ENCODE results near the gene DHRSX. TPM values are rescaled to one million over a fixed set of nuclear protein-coding genes. Genes with fewer than 3 reads are reported as not detected.
"Not testable (repeated sequence)": the region's sequence is repeated elsewhere in the genome, so short reads cannot be mapped to it uniquely, and the experiment has no call there.

Gene DHRSX
- polyA plus RNA-seq, 3 donors: 12.9 to 33.2 (median 28.3) TPM

- peak; percentile 85 to 99 (median 88) for DNase-seq
- Histone ChIP-seq H3K36me3 (replicated peaks in 1 of 2; ENCODE audit: control insufficient read depth in 1 of 2, insufficient read depth in 2 of 2, low read length in 2 of 2) (no peaks in the 10 kb centered on the region), H3K9me3 (replicated peaks in 1 of 2; ENCODE audit: control insufficient read depth in 1 of 2, insufficient read depth in 1 of 2, low read length in 2 of 2) (no peaks in the 10 kb centered on the region), H3K4me1 (ENCODE audit: control insufficient read depth in 1 of 2, insufficient read depth in 2 of 2, low read length in 2 of 2) (peaks cover 21% of the 10 kb centered on the region in 2 donors), H3K4me3 (replicated peaks in 1 of 3; ENCODE audit: low read depth in 2 of 3, low read length in 3 of 3) (no peak overlapping the region), H3K27ac (ENCODE audit: low read depth in 1 of 2, low read length in 2 of 2) (peak overlapping the region; percentile 86 to 91), H2AFZ (ENCODE audit: insufficient read depth, low read depth, low read length, poor library complexity, severe bottlenecking) (peak overlapping the region; percentile 35), H3K79me2 (ENCODE audit: insufficient read depth, low read length) (no peaks in the 10 kb centered on the region), H3K4me2 (replicated peaks; ENCODE audit: extremely low read depth, low read length, poor library complexity, severe bottlenecking) (peak overlapping the region; percentile 8), H4K20me1 (ENCODE audit: insufficient read depth, low read length) (no peaks in the 10 kb centered on the region), H3K9ac (ENCODE audit: insufficient read depth, low read length, poor library complexity, severe bottlenecking) (no peak overlapping the region), H3K27me3 (ENCODE audit: control insufficient read depth in 2 of 2, insufficient read depth in 2 of 2, low read length in 2 of 2) (no peaks in the 10 kb centered on the region)
- H3K27me3 Mint-ChIP-seq (ENCODE audit: low read depth in 3 of 3): peaks cover 2 to 3% (median 2%) of the 10 kb centered on the region in 3 donors
- no peak for TF ChIP-seq CTCF (IDR thresholded peaks at IDR 0.05)
- H3K4me3 Mint-ChIP-seq: no peak overlapping the region
- intact Hi-C loops (cut with micrococcal nuclease): no loop called here
- peaks cover 0 to 2% (median 0%) of the 10 kb centered on the region in 7 donors for H3K9me3 Mint-ChIP-seq
- 0% methylated on average over 6 of the region's 15 CpGs for WGBS (ENCODE audit: insufficient coverage)
- no peaks in the 10 kb centered on the region for H3K36me3 Mint-ChIP-seq
- peaks cover 2% of the 10 kb centered on the region for H3K4me1 Mint-ChIP-seq
- peak overlapping the region in 4 of 7 donors; percentile 79 to 94 (median 86) for H3K27ac Mint-ChIP-seq
Measured at GRCh38 chrX:2521092-2521926, 20.5 kb upstream of the DHRSX start.

- Histone ChIP-seq H4K20me1 (ENCODE audit: insufficient read depth, low read length) (no peaks in the 10 kb centered on the region), H2AFZ (ENCODE audit: insufficient read depth, low read depth, low read length, poor library complexity, severe bottlenecking) (no peak overlapping the region), H3K4me2 (replicated peaks; ENCODE audit: extremely low read depth, low read length, poor library complexity, severe bottlenecking) (no peak overlapping the region), H3K9me3 (replicated peaks in 1 of 2; ENCODE audit: control insufficient read depth in 1 of 2, insufficient read depth in 1 of 2, low read length in 2 of 2) (no peaks in the 10 kb centered on the region), H3K27me3 (ENCODE audit: control insufficient read depth in 2 of 2, insufficient read depth in 2 of 2, low read length in 2 of 2) (no peaks in the 10 kb centered on the region), H3K4me3 (replicated peaks in 1 of 3; ENCODE audit: low read depth in 2 of 3, low read length in 3 of 3) (no peak overlapping the region), H3K27ac (ENCODE audit: low read depth in 1 of 2, low read length in 2 of 2) (peak overlapping the region in 1 of 2 donors; percentile 86), H3K9ac (ENCODE audit: insufficient read depth, low read length, poor library complexity, severe bottlenecking) (no peak overlapping the region), H3K4me1 (ENCODE audit: control insufficient read depth in 1 of 2, insufficient read depth in 2 of 2, low read length in 2 of 2) (peaks cover 21% of the 10 kb centered on the region in 2 donors), H3K36me3 (replicated peaks in 1 of 2; ENCODE audit: control insufficient read depth in 1 of 2, insufficient read depth in 2 of 2, low read length in 2 of 2) (no peaks in the 10 kb centered on the region), H3K79me2 (ENCODE audit: insufficient read depth, low read length) (no peaks in the 10 kb centered on the region)
- WGBS (ENCODE audit: insufficient coverage): 98% methylated on average over 8 of the region's 8 CpGs
- Mint-ChIP-seq H3K36me3 (no peaks in the 10 kb centered on the region), H3K4me1 (peaks cover 2% of the 10 kb centered on the region), H3K9me3 (peaks cover 0 to 1% (median 0%) of the 10 kb centered on the region in 7 donors), H3K27me3 (ENCODE audit: low read depth in 3 of 3) (peaks cover 2 to 3% (median 2%) of the 10 kb centered on the region in 3 donors), H3K4me3 (no peak overlapping the region), H3K27ac (no peak overlapping the region)
- no peak for TF ChIP-seq CTCF (IDR thresholded peaks at IDR 0.05)
- peak in 1 of 3 donors; percentile 33 for DNase-seq
- intact Hi-C loops (cut with micrococcal nuclease): no loop called here
Measured at GRCh38 chrX:2520539-2520938, 19.8 kb upstream of the DHRSX start.

DNA sequence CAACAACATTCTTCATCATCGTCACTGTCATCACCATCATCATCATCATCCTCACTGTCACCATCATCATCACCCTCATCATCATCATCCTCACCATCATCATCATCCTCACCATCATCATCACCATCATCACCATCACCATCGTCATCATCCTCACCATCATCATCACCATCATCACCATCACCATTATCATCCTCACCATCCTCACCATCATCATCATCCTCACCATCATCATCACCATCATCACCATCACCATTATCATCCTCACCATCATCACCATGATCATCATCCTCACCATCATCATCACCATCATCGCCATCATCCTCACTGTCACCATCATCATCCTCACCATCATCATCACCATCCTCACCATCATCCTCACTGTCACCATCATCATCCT lies 18.9 kb upstream of the DHRSX start:
- H3K4me2 ChIP-seq (replicated peaks; ENCODE audit: extremely low read depth, low read length, poor library complexity, severe bottlenecking); H3K79me2 ChIP-seq (ENCODE audit: insufficient read depth, low read length); DNase-seq; H3K27ac Mint-ChIP-seq; H3K27me3 ChIP-seq (ENCODE audit: control insufficient read depth in 2 of 2, insufficient read depth in 2 of 2, low read length in 2 of 2); H3K4me3 Mint-ChIP-seq; H3K9me3 Mint-ChIP-seq; intact Hi-C loops (cut with micrococcal nuclease); H3K4me1 Mint-ChIP-seq; H3K9ac ChIP-seq (ENCODE audit: insufficient read depth, low read length, poor library complexity, severe bottlenecking); H4K20me1 ChIP-seq (ENCODE audit: insufficient read depth, low read length); H3K36me3 Mint-ChIP-seq; H3K4me3 ChIP-seq (replicated peaks in 1 of 3; ENCODE audit: low read depth in 2 of 3, low read length in 3 of 3); H3K36me3 ChIP-seq (replicated peaks in 1 of 2; ENCODE audit: control insufficient read depth in 1 of 2, insufficient read depth in 2 of 2, low read length in 2 of 2); H2AFZ ChIP-seq (ENCODE audit: insufficient read depth, low read depth, low read length, poor library complexity, severe bottlenecking); H3K27me3 Mint-ChIP-seq (ENCODE audit: low read depth in 3 of 3); H3K27ac ChIP-seq (ENCODE audit: low read depth in 1 of 2, low read length in 2 of 2); H3K9me3 ChIP-seq (replicated peaks in 1 of 2; ENCODE audit: control insufficient read depth in 1 of 2, insufficient read depth in 1 of 2, low read length in 2 of 2): not testable (repeated sequence)
- H3K4me1 ChIP-seq (ENCODE audit: control insufficient read depth in 1 of 2, insufficient read depth in 2 of 2, low read length in 2 of 2): peaks cover 21% of the 10 kb centered on the region in 2 donors
- 80% methylated on average over 3 of the region's 3 CpGs for WGBS (ENCODE audit: insufficient coverage)

Data from CD14-positive monocyte (primary cell).